KMS-11 (cell line): ENCODE results near the gene GABBR2.

Source experiments
- H2AFZ ChIP-seq: fragments of 200-600 bp; sonication (generic); 2 replicates; pipeline ENCODE4 v1.6.1; 2016; ENCODE audit warnings: antibody characterized with exemption, mixed run types, low read depth
- H3K27ac ChIP-seq: fragments of 200-600 bp; sonication (generic); 2 replicates; pipeline ENCODE4 v1.6.1; 2016; ENCODE audit warnings: mild to moderate bottlenecking, mixed run types
- H3K27me3 ChIP-seq: fragments of 200-600 bp; sonication (generic); 2 replicates; pipeline ENCODE4 v1.6.1; 2017; ENCODE audit warnings: mild to moderate bottlenecking, low read depth, mixed run types, moderate library complexity; ENCODE audit not compliant: insufficient read depth
- H3K36me3 ChIP-seq: fragments of 200-600 bp; sonication (generic); 2 replicates; pipeline ENCODE4 v1.6.1; 2017; ENCODE audit warnings: mild to moderate bottlenecking, mixed run types; ENCODE audit not compliant: insufficient read depth
- H3K4me1 ChIP-seq: fragments of 200-600 bp; sonication (generic); 2 replicates; pipeline ENCODE4 v1.6.1; 2016; ENCODE audit warnings: mild to moderate bottlenecking, low read depth, mixed run types; ENCODE audit not compliant: poor library complexity, severe bottlenecking
- H3K4me2 ChIP-seq: fragments of 200-600 bp; sonication (generic); 2 replicates; pipeline ENCODE4 v1.7.0; 2016; ENCODE audit warnings: mild to moderate bottlenecking, mixed run types
- H3K4me3 ChIP-seq: fragments of 200-600 bp; sonication (generic); IDR thresholded peaks from 2 replicates; pipeline ENCODE4 v1.6.1; 2017; ENCODE audit warnings: low read depth, low read length, mixed read lengths; ENCODE audit not compliant: insufficient read depth
- H3K79me2 ChIP-seq: fragments of 200-600 bp; sonication (generic); 2 replicates; pipeline ENCODE4 v1.6.1; 2016; ENCODE audit warnings: low read depth, mixed run types; ENCODE audit not compliant: insufficient read depth
- H3K9ac ChIP-seq: fragments of 200-600 bp; sonication (generic); 2 replicates; pipeline ENCODE4 v1.6.1; 2016; ENCODE audit warnings: mild to moderate bottlenecking, mixed run types
- H4K20me1 ChIP-seq: fragments of 200-600 bp; sonication (generic); 2 replicates; pipeline ENCODE4 v1.6.1; 2016; ENCODE audit warnings: mild to moderate bottlenecking, mixed run types; ENCODE audit not compliant: insufficient read depth
- TF ChIP-seq, protein P1 (sequence below): fragments of 200-600 bp; sonication (generic); conservative IDR thresholded peaks from 2 replicates; pipeline ENCODE4 v1.6.1; 2017; ENCODE audit warnings: low read depth, mild to moderate bottlenecking, antibody characterized with exemption, low read length, moderate library complexity, mixed read lengths

Gene GABBR2

DNA sequence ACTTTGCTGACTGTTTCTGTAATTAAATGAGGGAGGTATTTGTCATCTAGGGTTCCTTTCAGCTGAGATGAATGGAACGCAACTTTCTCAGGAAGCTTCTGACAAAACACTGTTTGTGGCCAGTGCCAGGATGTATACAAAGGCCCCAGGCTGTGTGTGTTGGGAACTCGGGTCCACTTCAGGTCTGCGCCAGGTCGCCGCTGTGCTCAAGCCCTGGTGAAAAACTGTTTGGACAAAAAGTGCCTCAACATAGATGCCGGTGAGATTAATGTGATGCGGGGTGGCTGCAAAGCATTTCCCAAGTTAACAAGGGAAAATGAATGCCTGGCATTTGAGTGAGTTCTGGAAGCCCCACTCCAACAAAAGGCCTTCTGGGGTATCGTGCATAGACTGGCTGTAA lies 156.4 kb downstream of the GABBR2 start:
- H3K4me1 ChIP-seq: no peaks in the 10 kb centered on the region
- no peak overlapping the region for H2AFZ ChIP-seq
- no peaks in the 10 kb centered on the region for H4K20me1 ChIP-seq
- H3K27me3 ChIP-seq: no peaks in the 10 kb centered on the region
- no peaks in the 10 kb centered on the region for H3K36me3 ChIP-seq
- TF ChIP-seq, protein P1, sequence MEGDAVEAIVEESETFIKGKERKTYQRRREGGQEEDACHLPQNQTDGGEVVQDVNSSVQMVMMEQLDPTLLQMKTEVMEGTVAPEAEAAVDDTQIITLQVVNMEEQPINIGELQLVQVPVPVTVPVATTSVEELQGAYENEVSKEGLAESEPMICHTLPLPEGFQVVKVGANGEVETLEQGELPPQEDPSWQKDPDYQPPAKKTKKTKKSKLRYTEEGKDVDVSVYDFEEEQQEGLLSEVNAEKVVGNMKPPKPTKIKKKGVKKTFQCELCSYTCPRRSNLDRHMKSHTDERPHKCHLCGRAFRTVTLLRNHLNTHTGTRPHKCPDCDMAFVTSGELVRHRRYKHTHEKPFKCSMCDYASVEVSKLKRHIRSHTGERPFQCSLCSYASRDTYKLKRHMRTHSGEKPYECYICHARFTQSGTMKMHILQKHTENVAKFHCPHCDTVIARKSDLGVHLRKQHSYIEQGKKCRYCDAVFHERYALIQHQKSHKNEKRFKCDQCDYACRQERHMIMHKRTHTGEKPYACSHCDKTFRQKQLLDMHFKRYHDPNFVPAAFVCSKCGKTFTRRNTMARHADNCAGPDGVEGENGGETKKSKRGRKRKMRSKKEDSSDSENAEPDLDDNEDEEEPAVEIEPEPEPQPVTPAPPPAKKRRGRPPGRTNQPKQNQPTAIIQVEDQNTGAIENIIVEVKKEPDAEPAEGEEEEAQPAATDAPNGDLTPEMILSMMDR: no peak
- H3K79me2 ChIP-seq: no peaks in the 10 kb centered on the region
- H3K27ac ChIP-seq: no peak overlapping the region
- no peak overlapping the region for H3K9ac ChIP-seq
- H3K4me2 ChIP-seq: no peak overlapping the region
- H3K4me3 ChIP-seq: no peak overlapping the region

DNA sequence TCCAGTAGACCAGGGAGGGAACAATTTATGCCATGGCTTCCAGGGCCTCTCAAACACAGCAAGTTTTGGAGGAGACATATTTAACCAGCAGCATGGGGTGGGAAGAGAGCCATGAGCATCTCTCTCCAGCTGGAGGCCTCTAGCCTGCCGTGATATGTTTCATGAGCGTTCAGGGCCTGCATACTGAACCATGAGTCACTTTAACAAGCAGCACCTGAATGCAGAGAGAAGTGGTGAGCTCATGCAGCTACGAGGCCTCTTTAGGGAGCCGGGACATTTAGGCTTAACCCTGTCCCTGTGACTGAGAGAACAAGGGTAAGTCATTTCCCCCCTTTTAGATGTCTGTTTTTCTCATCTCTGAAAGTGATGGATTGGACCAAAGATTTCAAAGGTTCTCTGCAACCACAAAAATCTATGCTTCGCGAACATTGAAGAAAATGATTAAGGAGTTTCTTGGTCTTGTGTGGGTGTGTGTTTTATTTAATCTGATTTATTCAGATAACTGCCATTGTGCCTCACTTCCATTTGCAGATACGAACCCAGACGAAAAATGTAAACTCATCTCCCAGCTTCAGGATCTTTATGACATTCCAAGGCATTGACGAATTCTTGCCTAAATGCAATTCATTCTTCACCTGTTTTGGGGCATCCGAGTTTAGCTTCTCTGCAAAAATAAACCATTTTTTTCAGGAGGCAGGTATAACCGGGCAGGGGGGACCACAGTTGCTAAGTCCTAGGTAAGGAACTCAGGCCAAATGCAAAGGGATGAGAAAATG lies 157.0 kb downstream of the GABBR2 start:
- no peak overlapping the region for H3K4me2 ChIP-seq
- no peaks in the 10 kb centered on the region for H3K27me3 ChIP-seq
- no peaks in the 10 kb centered on the region for H4K20me1 ChIP-seq
- no peaks in the 10 kb centered on the region for H3K79me2 ChIP-seq
- H3K4me3 ChIP-seq: no peak overlapping the region
- no peak overlapping the region for H3K9ac ChIP-seq
- no peak overlapping the region for H3K27ac ChIP-seq
- TF ChIP-seq, protein P1: no peak
- H2AFZ ChIP-seq: no peak overlapping the region
- no peaks in the 10 kb centered on the region for H3K4me1 ChIP-seq
- H3K36me3 ChIP-seq: no peaks in the 10 kb centered on the region

DNA sequence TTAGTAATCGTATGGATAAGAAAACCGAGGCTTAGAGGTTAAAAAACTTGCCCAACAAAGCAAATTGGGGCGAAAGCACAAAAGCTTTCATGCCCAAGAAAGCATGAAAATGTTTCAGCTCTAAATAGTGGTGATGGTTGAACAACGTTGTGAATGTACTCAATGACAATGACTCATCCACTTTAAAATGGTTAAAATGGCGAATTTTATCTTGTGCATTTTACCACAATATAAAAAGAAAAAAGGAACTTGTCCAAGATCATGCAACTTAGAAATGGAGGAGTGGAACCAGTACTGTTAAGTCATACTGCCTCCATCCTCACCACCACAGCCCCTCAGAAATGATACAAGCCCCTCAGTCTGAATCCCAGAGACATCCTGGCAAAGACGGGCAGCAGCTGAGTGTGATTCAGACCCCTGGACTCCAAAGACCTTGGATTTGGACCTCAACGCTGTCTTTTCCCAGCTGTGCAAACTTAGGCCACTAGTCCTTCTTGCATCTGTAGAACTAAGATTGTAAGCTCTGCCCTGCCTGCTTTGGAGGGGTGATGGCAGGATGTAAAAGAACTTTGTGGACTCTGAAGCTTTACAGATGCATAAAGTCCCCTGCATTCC lies 158.4 kb downstream of the GABBR2 start:
- Histone ChIP-seq H3K9ac (no peak overlapping the region), H3K4me3 (no peak overlapping the region), H2AFZ (no peak overlapping the region), H3K79me2 (no peaks in the 10 kb centered on the region), H4K20me1 (no peaks in the 10 kb centered on the region), H3K27me3 (no peaks in the 10 kb centered on the region), H3K36me3 (no peaks in the 10 kb centered on the region), H3K27ac (no peak overlapping the region), H3K4me1 (no peaks in the 10 kb centered on the region), H3K4me2 (no peak overlapping the region)
- TF ChIP-seq, protein P1: no peak

DNA sequence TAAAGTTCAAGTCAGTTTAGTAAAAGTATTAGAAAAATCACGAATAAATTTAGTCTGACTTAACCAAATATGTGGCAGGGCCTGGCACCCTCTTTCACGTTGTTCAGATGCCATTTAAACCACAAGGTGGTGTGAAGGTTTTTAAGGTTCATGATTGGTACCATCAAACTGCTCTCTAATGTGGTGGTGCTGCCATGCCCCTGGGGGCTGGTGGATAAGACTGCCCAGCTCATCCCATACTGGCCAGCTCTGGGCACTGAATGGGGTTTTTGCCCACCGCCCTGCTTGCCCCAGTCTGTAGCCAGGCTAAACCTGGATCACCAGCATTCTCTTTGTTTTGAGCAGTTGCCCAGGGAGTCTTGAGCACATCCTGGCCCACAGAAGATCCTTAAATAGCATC lies 159.3 kb downstream of the GABBR2 start:
- Histone ChIP-seq H4K20me1 (no peaks in the 10 kb centered on the region), H3K9ac (no peak overlapping the region), H3K27me3 (no peaks in the 10 kb centered on the region), H3K4me2 (no peak overlapping the region), H3K27ac (no peak overlapping the region), H3K79me2 (no peaks in the 10 kb centered on the region), H3K4me3 (no peak overlapping the region), H2AFZ (no peak overlapping the region), H3K4me1 (no peaks in the 10 kb centered on the region), H3K36me3 (no peaks in the 10 kb centered on the region)
- TF ChIP-seq, protein P1: no peak
